Mesenchymal stem cell (in vitro differentiated cells and primary cell): Measurements from ENCODE around the gene PAM16.

Source experiments
- DNase-seq: peaks from one replicate; pipeline ENCODE4 v3.0.0-alpha.2; 2013
- H2AFZ ChIP-seq: one replicate; pipeline ENCODE4 v1.6.1; 2013; ENCODE audit warnings: low read depth, mild to moderate bottlenecking, control low read depth, inconsistent platforms, low read length, moderate library complexity
- H2AK5ac ChIP-seq: 2 replicates; pipeline ENCODE4 v1.6.1; 2013; ENCODE audit warnings: low read length, moderate library complexity, mild to moderate bottlenecking, inconsistent platforms; ENCODE audit not compliant: severe bottlenecking
- H2BK120ac ChIP-seq: one replicate; pipeline ENCODE4 v1.6.1; 2013; ENCODE audit warnings: low read depth, mild to moderate bottlenecking, inconsistent platforms, low read length, moderate library complexity
- H2BK12ac ChIP-seq, 2 experiments: one replicate each; pipeline ENCODE4 v1.6.1; 2013; ENCODE audit warnings: inconsistent platforms in 2 of 2, low read length in 2 of 2, mild to moderate bottlenecking in 2 of 2, moderate library complexity in 2 of 2, control low read depth in 1 of 2
- H2BK15ac ChIP-seq: one replicate; pipeline ENCODE4 v1.6.1; 2013; ENCODE audit warnings: mild to moderate bottlenecking, low read depth, inconsistent platforms; ENCODE audit not compliant: poor library complexity, severe bottlenecking
- H2BK5ac ChIP-seq: 2 replicates; pipeline ENCODE4 v1.6.1; 2013; ENCODE audit warnings: low read depth, mild to moderate bottlenecking, low read length, control low read depth, inconsistent platforms; ENCODE audit not compliant: poor library complexity, severe bottlenecking
- H3K14ac ChIP-seq, 2 experiments: one replicate each; pipeline ENCODE4 v1.6.1; 2013; ENCODE audit warnings: inconsistent platforms in 2 of 2, low read length in 2 of 2, control low read depth in 1 of 2, mild to moderate bottlenecking in 1 of 2, moderate library complexity in 1 of 2
- H3K18ac ChIP-seq, 2 experiments: one replicate each; pipeline ENCODE4 v1.6.1; 2013; ENCODE audit warnings: inconsistent platforms in 2 of 2, low read length in 2 of 2, control low read depth in 1 of 2, low read depth in 1 of 2, mild to moderate bottlenecking in 1 of 2
- H3K23ac ChIP-seq, 2 experiments: one replicate each; pipeline ENCODE4 v1.6.1; 2013; ENCODE audit warnings: inconsistent platforms in 2 of 2, low read length in 2 of 2, mild to moderate bottlenecking in 2 of 2, moderate library complexity in 2 of 2, control low read depth in 1 of 2
- H3K27ac ChIP-seq: 2 replicates; pipeline ENCODE4 v1.5.1; 2013; ENCODE audit warnings: mild to moderate bottlenecking, moderate library complexity, low read length, control low read depth, inconsistent platforms; ENCODE audit not compliant: poor library complexity, severe bottlenecking
- H3K27me3 ChIP-seq, 2 experiments: 2 replicates each; pipeline versions ENCODE4 v1.6.1 to v1.7.0; 2013; ENCODE audit warnings: low read length in 2 of 2, mild to moderate bottlenecking in 2 of 2, moderate library complexity in 2 of 2, control low read depth in 1 of 2, inconsistent platforms in 1 of 2; ENCODE audit not compliant: control insufficient read depth in 1 of 2, insufficient read depth in 1 of 2
- H3K36me3 ChIP-seq, 2 experiments: 2 replicates each; pipeline versions ENCODE4 v1.6.1 to v1.7.0; 2013; ENCODE audit warnings: low read length in 2 of 2, control low read depth in 1 of 2, inconsistent platforms in 1 of 2, low read depth in 1 of 2, mild to moderate bottlenecking in 1 of 2; ENCODE audit not compliant: insufficient read depth in 2 of 2, control insufficient read depth in 1 of 2
- H3K4ac ChIP-seq, 2 experiments: one replicate each; pipeline ENCODE4 v1.6.1; 2013; ENCODE audit warnings: inconsistent platforms in 2 of 2, low read length in 2 of 2, mild to moderate bottlenecking in 2 of 2, moderate library complexity in 2 of 2, control low read depth in 1 of 2, low read depth in 1 of 2
- H3K4me1 ChIP-seq: 2 replicates; pipeline ENCODE4 v1.6.1; 2013; ENCODE audit warnings: low read depth, low read length, control low read depth; ENCODE audit not compliant: control insufficient read depth, insufficient read depth
- H3K4me2 ChIP-seq: 2 replicates; pipeline ENCODE4 v1.6.1; 2013; ENCODE audit warnings: low read length, mild to moderate bottlenecking, inconsistent platforms; ENCODE audit not compliant: poor library complexity, severe bottlenecking
- H3K4me3 ChIP-seq, 2 experiments: 2 replicates each; pipeline versions ENCODE4 v1.5.1 to v1.7.0; 2013; ENCODE audit warnings: low read length in 2 of 2, mild to moderate bottlenecking in 2 of 2, control low read depth in 1 of 2, low read depth in 1 of 2; ENCODE audit not compliant: insufficient read depth in 1 of 2
- H3K79me1 ChIP-seq: replicated peaks from 2 replicates; pipeline ENCODE4 v1.6.1; 2013; ENCODE audit warnings: mild to moderate bottlenecking, control low read depth, low read length, inconsistent platforms; ENCODE audit not compliant: poor library complexity, severe bottlenecking
- H3K9ac ChIP-seq: 2 replicates; pipeline ENCODE4 v1.7.0; 2013; ENCODE audit warnings: mild to moderate bottlenecking, low read length, moderate library complexity
- H3K9me3 ChIP-seq: 2 replicates; pipeline ENCODE4 v1.7.0; 2013; ENCODE audit warnings: mild to moderate bottlenecking, low read length; ENCODE audit not compliant: control insufficient read depth
- H4K8ac ChIP-seq: one replicate; pipeline ENCODE4 v1.6.1; 2013; ENCODE audit warnings: inconsistent platforms, mild to moderate bottlenecking, low read length, moderate library complexity
- H4K91ac ChIP-seq: one replicate; pipeline ENCODE4 v1.6.1; 2013; ENCODE audit warnings: mild to moderate bottlenecking, low read length, inconsistent platforms
- WGBS: methylation state at CpG from one replicate; pipeline ENCODE4 v1.1.7; 2013; ENCODE audit warnings: mixed read lengths; 5-methylcytosine and 5-hydroxymethylcytosine counted together

PAM16 gene

DNA sequence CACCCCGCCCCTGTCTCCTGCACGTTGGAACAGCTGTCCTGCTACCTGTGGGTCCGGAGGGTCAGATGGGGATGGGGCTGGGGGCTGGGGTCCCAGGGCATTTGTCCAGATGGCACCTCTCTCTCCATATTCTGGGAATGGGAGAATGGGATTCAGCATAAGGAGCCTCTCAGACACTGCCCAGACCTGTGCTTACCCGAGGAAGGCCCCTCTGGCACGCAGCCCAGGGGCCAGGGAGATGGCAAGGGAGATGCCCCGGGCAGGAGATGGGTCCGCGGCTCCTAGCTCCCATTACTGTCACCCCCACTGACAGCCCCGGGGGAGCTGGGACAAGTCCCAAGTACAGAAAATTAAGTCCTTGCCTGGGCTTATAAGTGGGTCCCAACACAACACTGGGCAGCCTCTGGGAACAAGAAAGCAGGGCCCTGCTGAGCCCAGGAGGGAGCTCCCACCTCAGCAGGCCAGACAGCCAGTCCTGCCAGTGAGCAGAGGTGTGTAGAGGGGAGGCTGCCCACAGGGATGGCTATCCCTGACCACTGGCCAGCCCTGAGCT, 22.3 kb upstream of the PAM16 start:
- H2AK5ac ChIP-seq, result peak overlapping the region; percentile 90
- DNase-seq, result no peak
- H3K27ac ChIP-seq, result peak overlapping the region; percentile 83
- H2AFZ ChIP-seq, result no peak overlapping the region
- peak overlapping the region; percentile 69 to 80 for H3K4ac ChIP-seq
- H3K79me1 ChIP-seq, result peaks cover 6% of the 10 kb centered on the region
- no peaks in the 10 kb centered on the region for H3K27me3 ChIP-seq
- H3K14ac ChIP-seq, result peak overlapping the region in 1 of 2 experiments; percentile 88
- H3K23ac ChIP-seq, result peak overlapping the region in 1 of 2 experiments; percentile 79
- peak overlapping the region; percentile 92 for H4K91ac ChIP-seq
- H3K9ac ChIP-seq, result peak overlapping the region; percentile 97
- peaks cover 84% of the 10 kb centered on the region for H3K4me1 ChIP-seq
- H3K9me3 ChIP-seq, result no peaks in the 10 kb centered on the region
- peak overlapping the region; percentile 70 for H4K8ac ChIP-seq
- peaks cover 11 to 28% of the 10 kb centered on the region in 2 experiments for H3K36me3 ChIP-seq
- peak overlapping the region; percentile 74 to 97 for H3K18ac ChIP-seq
- peak overlapping the region; percentile 80 to 100 for H3K4me3 ChIP-seq
- peak overlapping the region; percentile 61 for H3K4me2 ChIP-seq
- peak overlapping the region in 1 of 2 experiments; percentile 98 for H2BK12ac ChIP-seq
- peak overlapping the region; percentile 63 for H2BK5ac ChIP-seq
- peak overlapping the region; percentile 78 for H2BK120ac ChIP-seq
- H2BK15ac ChIP-seq, result peak overlapping the region; percentile 20
- WGBS, result 11% methylated on average over 8 of the region's 9 CpGs

GRCh38 chr16:4372578-4373355, 21.6 kb upstream of the PAM16 start:
- H3K27me3 ChIP-seq, result no peaks in the 10 kb centered on the region
- peak overlapping the region; percentile 61 for H3K4me2 ChIP-seq
- peak overlapping the region in 1 of 2 experiments; percentile 36 for H3K23ac ChIP-seq
- peak; percentile 87 for DNase-seq
- peak overlapping the region; percentile 83 for H3K27ac ChIP-seq
- H2BK5ac ChIP-seq, result no peak overlapping the region
- H3K36me3 ChIP-seq, result peaks cover 5 to 21% of the 10 kb centered on the region in 2 experiments
- H3K4me3 ChIP-seq, result peak overlapping the region; percentile 80 to 100
- 4% methylated on average over 7 of the region's 10 CpGs for WGBS
- peak overlapping the region in 1 of 2 experiments; percentile 55 for H3K14ac ChIP-seq
- H3K4me1 ChIP-seq, result peaks cover 79% of the 10 kb centered on the region
- H3K18ac ChIP-seq, result peak overlapping the region; percentile 74 to 96
- H2BK12ac ChIP-seq, result peak overlapping the region; percentile 42 to 93
- peak overlapping the region; percentile 97 for H3K9ac ChIP-seq
- H2AFZ ChIP-seq, result no peak overlapping the region
- H4K8ac ChIP-seq, result no peak overlapping the region
- H3K9me3 ChIP-seq, result no peaks in the 10 kb centered on the region
- peak overlapping the region; percentile 94 for H2BK15ac ChIP-seq
- H3K79me1 ChIP-seq, result peaks cover 5% of the 10 kb centered on the region
- peak overlapping the region; percentile 74 for H4K91ac ChIP-seq
- H2BK120ac ChIP-seq, result peak overlapping the region; percentile 78
- no peak overlapping the region for H2AK5ac ChIP-seq
- peak overlapping the region; percentile 76 to 80 for H3K4ac ChIP-seq

- peaks cover 5% of the 10 kb centered on the region for H3K79me1 ChIP-seq
- 0% methylated on average over 36 of the region's 43 CpGs for WGBS
- H3K27me3 ChIP-seq, result no peaks in the 10 kb centered on the region
- peak overlapping the region; percentile 74 for H4K91ac ChIP-seq
- no peak overlapping the region for H2AK5ac ChIP-seq
- H3K18ac ChIP-seq, result peak overlapping the region; percentile 47 to 96
- no peak overlapping the region for H2AFZ ChIP-seq
- H2BK15ac ChIP-seq, result no peak overlapping the region
- peak overlapping the region; percentile 45 for H2BK120ac ChIP-seq
- peak overlapping the region in 1 of 2 experiments; percentile 41 for H3K14ac ChIP-seq
- peak overlapping the region; percentile 42 to 93 for H2BK12ac ChIP-seq
- peak overlapping the region; percentile 36 for H3K27ac ChIP-seq
- peak overlapping the region; percentile 97 for H3K9ac ChIP-seq
- no peak for DNase-seq
- peaks cover 0 to 21% of the 10 kb centered on the region in 2 experiments for H3K36me3 ChIP-seq
- no peak overlapping the region for H4K8ac ChIP-seq
- H2BK5ac ChIP-seq, result no peak overlapping the region
- H3K4ac ChIP-seq, result peak overlapping the region; percentile 16 to 61
- peak overlapping the region; percentile 80 to 100 for H3K4me3 ChIP-seq
- no peaks in the 10 kb centered on the region for H3K9me3 ChIP-seq
- peaks cover 73% of the 10 kb centered on the region for H3K4me1 ChIP-seq
- peak overlapping the region; percentile 61 for H3K4me2 ChIP-seq
- peak overlapping the region in 1 of 2 experiments; percentile 36 for H3K23ac ChIP-seq
Observed at GRCh38 chr16:4372001-4372577, 21.0 kb upstream of the PAM16 start.
